HEK293 (cell line): Measurements from ENCODE around the gene CCDC150.

Source experiments
- ATF2 ChIP-seq: fragments of 450-650 bp; formaldehyde crosslinking; IDR thresholded peaks from 2 replicates; pipeline ENCODE4 v1.5.1; 2016; ENCODE audit warnings: missing biosample characterization, missing genetic modification characterization, low read depth
- CTCF ChIP-seq: fragments of 450-650 bp; formaldehyde crosslinking; IDR thresholded peaks from 2 replicates; pipeline ENCODE4 v1.5.1; 2016; ENCODE audit warnings: missing biosample characterization, missing genetic modification characterization
- KLF9 ChIP-seq: fragments of 450-650 bp; formaldehyde crosslinking; IDR thresholded peaks from 2 replicates; pipeline ENCODE4 v1.5.1; 2016; ENCODE audit warnings: missing biosample characterization, missing genetic modification characterization, low read depth
- ZNF274 ChIP-seq, 2 experiments: fragments of 200-500 bp in 1 of 2; fragments of 450-650 bp in 1 of 2; sonication (Bioruptor generic) in 1 of 2; formaldehyde crosslinking in 1 of 2; IDR thresholded peaks; 2 replicates each; pipeline versions ENCODE4 v1.5.1 to v1.6.1; 2014 to 2016; ENCODE audit warnings: borderline replicate concordance in 1 of 2, inconsistent platforms in 1 of 2, low read length in 1 of 2, missing biosample characterization in 1 of 2, missing genetic modification characterization in 1 of 2
- ZNF677 ChIP-seq: fragments of 450-650 bp; IDR thresholded peaks from 2 replicates; pipeline ENCODE4 v1.5.0; 2018; ENCODE audit warnings: missing biosample characterization, mild to moderate bottlenecking, missing genetic modification characterization, moderate library complexity
- ZSCAN5A ChIP-seq: fragments of 450-650 bp; formaldehyde crosslinking; IDR thresholded peaks from 2 replicates; pipeline ENCODE4 v1.5.1; 2016; ENCODE audit warnings: missing biosample characterization, missing genetic modification characterization
- TF ChIP-seq, protein P1 (sequence below): fragments of 450-650 bp; formaldehyde crosslinking; IDR thresholded peaks from 2 replicates; pipeline ENCODE4; 2016; ENCODE audit warnings: missing biosample characterization, missing genetic modification characterization

GRCh38 chr2:196685792-196686191 lies 46.3 kb downstream of the CCDC150 start:
- TF ChIP-seq ZNF274 (IDR thresholded peaks at IDR 0.05; ENCODE audit: low read length) (no peak), ZNF274 (tag by site-specific recombination; IDR thresholded peaks at IDR 0.05; ENCODE audit: borderline replicate concordance) (no peak), CTCF (tag by site-specific recombination) (no peak), ZSCAN5A (tag by site-specific recombination) (no peak), KLF9 (tag by site-specific recombination) (no peak), ZNF677 (tag by site-specific recombination) (no peak), ATF2 (no peak)
- TF ChIP-seq, protein P1, sequence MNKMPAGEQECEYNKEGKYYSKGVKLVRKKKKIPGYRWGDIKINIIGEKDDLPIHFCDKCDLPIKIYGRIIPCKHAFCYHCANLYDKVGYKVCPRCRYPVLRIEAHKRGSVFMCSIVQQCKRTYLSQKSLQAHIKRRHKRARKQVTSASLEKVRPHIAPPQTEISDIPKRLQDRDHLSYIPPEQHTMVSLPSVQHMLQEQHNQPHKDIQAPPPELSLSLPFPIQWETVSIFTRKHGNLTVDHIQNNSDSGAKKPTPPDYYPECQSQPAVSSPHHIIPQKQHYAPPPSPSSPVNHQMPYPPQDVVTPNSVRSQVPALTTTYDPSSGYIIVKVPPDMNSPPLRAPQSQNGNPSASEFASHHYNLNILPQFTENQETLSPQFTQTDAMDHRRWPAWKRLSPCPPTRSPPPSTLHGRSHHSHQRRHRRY = no peak
